Measurements from ENCODE around the gene ITGBL1.
"Not testable (repeated sequence)": the region's sequence is repeated elsewhere in the genome, so short reads cannot be mapped to it uniquely, and the experiment has no call there.

The ITGBL1 gene

DNA sequence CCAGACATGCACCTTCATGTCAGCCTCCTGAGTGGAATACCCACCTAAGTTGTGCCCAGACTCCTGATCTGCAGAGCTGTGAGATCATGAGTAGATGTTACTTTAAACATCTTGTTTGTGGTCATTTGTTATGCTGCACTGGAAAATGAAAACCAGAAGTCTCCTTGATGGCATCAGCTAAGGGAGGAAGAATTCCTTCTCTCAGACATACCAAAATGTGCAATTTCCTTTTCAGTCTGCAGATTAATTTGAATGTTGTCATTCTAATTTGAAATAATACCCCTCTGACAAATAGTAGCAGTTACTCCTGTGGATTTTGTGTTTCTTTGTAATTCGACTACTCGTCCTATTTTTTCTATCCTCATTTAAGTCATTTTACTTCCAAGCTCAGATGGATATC is 59.3 kb downstream of the ITGBL1 start:
- DNase-seq (ENCODE audit: low read depth in 3 of 3): no peak

GRCh38 chr13:101512650-101513049 is 60.2 kb downstream of the ITGBL1 start:
- DNase-seq (ENCODE audit: low read depth in 3 of 3): no peak

DNA sequence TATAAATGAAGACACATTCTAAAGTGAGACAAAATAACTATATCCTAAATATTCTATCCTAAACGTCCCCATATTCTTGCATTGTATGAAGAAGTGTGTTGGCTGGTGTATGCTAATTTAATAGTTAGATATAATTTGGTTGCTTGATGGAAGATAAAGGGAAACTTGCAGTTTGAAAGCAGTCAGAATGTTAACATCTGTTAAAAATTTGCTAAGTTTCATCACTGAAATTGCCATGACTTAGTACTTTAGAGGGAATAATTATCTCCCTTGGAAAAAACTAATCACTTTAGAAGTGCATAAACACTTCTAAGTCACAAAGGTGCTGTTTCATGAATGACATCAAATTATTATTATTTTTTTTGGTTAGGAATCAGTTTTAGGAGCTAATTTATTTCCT is 61.6 kb downstream of the ITGBL1 start:
- DNase-seq (ENCODE audit: low read depth in 3 of 3): no peak

- no peak for DNase-seq (ENCODE audit: low read depth in 3 of 3)
These were observed 62.3 kb downstream of the ITGBL1 start for GRCh38 chr13:101514695-101515275.

- no peak for DNase-seq (ENCODE audit: low read depth in 3 of 3)
These were observed 63.0 kb downstream of the ITGBL1 start for GRCh38 chr13:101515504-101515903.

DNA sequence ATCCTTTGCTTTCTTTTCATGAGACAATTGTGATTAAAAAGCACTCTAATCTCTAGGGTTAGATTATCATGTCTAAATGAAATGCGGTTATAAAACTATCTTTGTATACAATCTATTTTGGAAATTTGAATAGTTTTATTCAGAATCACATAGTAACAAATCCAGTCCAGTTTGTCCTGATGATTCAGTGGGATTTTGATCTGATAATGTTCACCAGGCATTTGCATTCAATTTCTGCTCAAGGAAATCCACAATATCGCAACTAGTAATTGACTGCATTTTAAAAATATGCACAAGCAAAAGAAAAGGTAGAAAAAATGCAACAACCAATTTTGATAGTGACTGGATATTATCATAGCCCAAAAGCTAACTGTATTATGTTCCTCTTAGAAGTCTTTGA is 63.8 kb downstream of the ITGBL1 start:
- DNase-seq (ENCODE audit: low read depth in 3 of 3): no peak

- DNase-seq (ENCODE audit: low read depth in 3 of 3): no peak
These were observed 68.2 kb downstream of the ITGBL1 start for GRCh38 chr13:101520672-101521071.

DNA sequence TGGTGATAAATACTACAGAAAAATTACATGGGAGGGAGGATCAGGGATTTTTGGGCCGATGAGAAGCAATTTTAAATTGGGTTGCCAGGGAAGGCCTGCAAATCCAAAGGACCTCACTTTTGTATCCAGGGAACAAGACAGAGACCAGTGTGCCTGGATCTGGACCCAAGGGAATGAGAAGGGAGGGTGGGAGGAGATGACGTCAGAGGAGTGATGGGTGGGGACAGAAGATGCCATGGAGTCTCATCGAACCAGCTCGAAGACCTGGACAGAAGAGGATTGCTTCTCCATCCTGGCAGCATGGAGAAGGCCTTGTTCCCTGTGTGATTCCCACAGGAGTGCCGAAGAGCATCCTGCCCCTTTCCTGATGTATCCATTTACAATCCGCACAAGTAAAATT is 68.9 kb downstream of the ITGBL1 start:
- DNase-seq (ENCODE audit: low read depth in 3 of 3): no peak

DNA sequence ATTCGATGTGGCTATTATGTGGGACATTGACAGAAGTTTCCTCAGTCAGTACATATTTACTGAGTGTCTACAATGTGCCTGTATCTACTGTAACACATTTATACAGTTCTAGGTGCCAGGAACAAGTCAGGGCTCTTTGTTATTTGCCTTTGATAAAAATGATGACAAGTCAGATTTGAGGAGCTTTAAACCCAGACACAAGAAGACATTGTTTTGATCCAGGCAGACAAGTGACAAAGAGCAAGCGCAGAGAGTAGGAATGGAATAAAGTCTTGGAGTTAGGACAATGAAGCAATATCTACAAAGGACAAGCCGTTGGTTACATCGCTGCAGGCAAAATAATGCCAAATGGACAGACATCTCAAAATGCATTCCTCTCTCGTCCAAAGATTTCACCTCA is 70.1 kb downstream of the ITGBL1 start:
- DNase-seq (ENCODE audit: low read depth in 3 of 3): no peak

GRCh38 chr13:101523154-101524131 is 71.0 kb downstream of the ITGBL1 start:
- DNase-seq (ENCODE audit: low read depth in 3 of 3): no peak

- no peak for DNase-seq (ENCODE audit: low read depth in 3 of 3)
These were observed 74.7 kb downstream of the ITGBL1 start for GRCh38 chr13:101527130-101527529.

GRCh38 chr13:101529422-101529821 is 76.9 kb downstream of the ITGBL1 start:
- DNase-seq (ENCODE audit: low read depth in 3 of 3): no peak

DNA sequence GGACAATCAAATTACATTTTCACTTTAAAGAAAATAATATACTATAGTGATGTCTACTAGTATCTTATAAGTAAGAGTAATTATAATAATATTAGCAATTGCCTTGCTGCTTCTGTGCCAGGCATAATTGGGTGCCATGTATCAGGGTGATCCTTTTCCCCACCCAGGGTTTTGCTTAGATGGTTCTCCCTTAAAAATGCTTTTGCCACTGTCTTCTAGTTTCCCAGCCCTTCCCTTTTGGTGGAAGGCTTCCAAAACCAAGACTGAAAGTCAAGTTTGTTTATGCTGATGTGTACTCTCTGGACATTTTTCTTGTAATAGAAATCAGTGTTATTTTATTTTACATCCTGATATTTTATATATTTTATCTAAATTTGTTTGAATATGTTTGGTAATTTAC is 77.8 kb downstream of the ITGBL1 start:
- no peak for DNase-seq (ENCODE audit: low read depth in 3 of 3)

DNA sequence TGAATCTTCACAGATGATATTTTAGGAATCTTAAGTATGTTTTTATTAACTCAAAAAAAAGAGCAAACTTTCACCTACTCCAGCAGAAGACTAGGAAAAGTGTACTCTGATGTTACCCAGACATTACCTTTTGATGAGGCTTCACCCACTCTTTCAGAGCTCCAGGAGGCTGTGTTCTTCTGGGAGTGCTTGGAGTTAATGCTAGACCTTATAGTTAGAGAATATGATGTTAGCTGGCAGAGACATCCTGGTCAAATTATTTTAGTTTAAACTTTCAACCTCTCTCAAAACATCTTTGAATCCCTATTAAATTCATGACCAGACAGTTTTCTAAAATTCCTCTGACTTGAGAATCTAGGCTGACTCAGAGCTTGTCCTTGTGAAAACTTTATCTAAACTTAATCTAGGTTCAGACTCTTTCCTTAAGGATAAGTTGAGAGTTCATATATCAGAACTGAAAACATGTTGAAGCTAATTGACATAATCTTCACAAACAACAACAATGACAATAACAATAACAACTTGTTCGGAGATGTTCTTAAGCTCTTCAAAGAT is 82.8 kb downstream of the ITGBL1 start:
- DNase-seq (ENCODE audit: low read depth in 3 of 3): no peak

DNA sequence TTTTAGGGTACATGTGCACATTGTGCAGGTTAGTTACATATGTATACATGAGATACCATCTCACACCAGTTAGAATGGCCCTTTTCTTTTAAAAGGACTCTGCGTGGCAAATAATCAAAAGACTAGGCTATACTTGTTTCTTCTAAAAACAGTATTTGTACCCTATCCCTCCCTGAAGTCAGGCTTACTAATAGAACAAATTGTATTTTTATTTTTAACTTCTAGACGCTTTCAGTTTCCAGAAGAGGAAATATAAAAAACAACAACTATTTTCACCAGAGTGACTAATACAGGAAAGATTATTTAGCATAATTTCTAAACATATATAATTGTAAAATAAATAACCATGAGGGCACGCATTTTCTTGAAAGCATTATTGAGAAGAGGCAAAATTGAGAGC is 83.6 kb downstream of the ITGBL1 start:
- DNase-seq (ENCODE audit: low read depth in 3 of 3): no peak

GRCh38 chr13:101544544-101544943 is 92.1 kb downstream of the ITGBL1 start:
- DNase-seq (ENCODE audit: low read depth in 3 of 3): not testable (repeated sequence)

- no peak for DNase-seq (ENCODE audit: low read depth in 3 of 3)
These were observed 92.5 kb downstream of the ITGBL1 start for GRCh38 chr13:101544979-101545378.

DNA sequence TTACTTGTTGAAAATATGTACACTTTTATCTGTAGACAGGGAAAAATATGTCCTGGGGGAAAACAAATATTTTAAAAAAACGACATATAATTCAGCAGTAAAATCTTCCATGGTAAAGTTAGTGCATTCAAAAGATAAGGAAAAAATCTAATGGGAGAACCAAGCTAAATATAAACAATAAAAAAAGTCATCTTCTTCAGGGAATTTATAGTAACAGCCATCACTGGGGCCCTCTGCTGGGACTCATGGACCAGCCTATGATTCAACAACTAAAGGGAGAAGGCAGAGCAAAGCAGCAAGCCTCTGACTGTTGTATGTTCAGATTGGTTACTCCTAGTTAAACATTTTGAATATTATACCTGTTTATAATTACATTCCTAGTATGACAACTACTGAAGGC is 93.0 kb downstream of the ITGBL1 start:
- DNase-seq (ENCODE audit: low read depth in 3 of 3): no peak

GRCh38 chr13:101552286-101552685 is 99.8 kb downstream of the ITGBL1 start:
- no peak for DNase-seq (ENCODE audit: low read depth in 3 of 3)

DNA sequence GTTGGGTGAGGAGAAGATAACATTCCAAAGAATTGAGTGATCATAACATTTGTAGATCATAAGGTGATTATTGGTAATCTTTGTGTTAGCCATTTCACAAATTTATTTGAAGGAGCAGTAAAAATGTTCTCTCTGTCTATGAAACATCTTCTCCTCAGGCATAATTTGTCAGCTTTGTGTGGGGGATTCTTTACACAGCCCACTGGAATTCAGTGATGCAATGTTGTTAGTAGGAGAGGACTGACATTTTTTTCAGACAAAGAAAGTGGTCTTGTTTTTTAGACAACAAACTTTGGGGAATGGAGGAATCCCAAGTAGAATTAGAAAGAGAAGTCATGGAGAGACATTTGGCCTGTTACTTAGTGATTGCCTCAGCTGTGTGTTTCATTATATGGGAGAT is 100.3 kb downstream of the ITGBL1 start:
- no peak for DNase-seq (ENCODE audit: low read depth in 3 of 3)

- DNase-seq (ENCODE audit: low read depth in 3 of 3): no peak
These were observed 102.1 kb downstream of the ITGBL1 start for GRCh38 chr13:101554420-101555125.

DNA sequence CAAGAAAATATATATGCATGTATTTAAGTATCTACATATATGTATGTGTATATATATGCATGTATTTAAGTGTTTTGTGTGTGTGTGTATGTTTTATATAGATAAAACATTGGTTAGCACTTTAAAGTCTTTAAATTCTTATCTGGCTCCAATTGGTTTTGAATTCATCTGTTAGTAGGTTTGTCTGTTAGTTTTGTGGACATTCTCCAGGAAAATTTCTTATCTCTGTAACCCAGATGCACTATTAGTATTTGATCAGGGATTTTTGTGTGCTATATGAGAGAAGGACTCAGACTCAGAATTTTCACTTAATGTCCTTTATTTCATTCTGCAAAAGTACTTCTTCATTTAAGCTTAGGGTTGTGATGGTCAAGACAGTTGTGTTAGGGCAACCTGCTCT is 103.1 kb downstream of the ITGBL1 start:
- DNase-seq (ENCODE audit: low read depth in 3 of 3): no peak
